22Rv1 (cell line): ENCODE measurements around the gene APC.

Experiments
- CTCF ChIP-seq: fragments of 450-650 bp; IDR thresholded peaks from 2 replicates; pipeline ENCODE4 v1.5.1; 2017; ENCODE audit warnings: mild to moderate bottlenecking
- ZFX ChIP-seq: fragments of 450-650 bp; IDR thresholded peaks from 2 replicates; pipeline ENCODE4 v1.6.1; 2017; ENCODE audit warnings: antibody characterized with exemption, borderline replicate concordance

- TF ChIP-seq CTCF (no peak), ZFX (no peak)
Measured at GRCh38 chr5:112772124-112772523, 34.4 kb downstream of the APC start.
